BE2C (cell line): Measurements from ENCODE around the gene CLOCK.

ENCODE experiments used
- DNase-seq: peaks from one replicate; pipeline ENCODE4 v3.0.0-alpha.2; 2020
- H3K27me3 ChIP-seq: fragments of 250-450 bp; sonication (Bioruptor Pico); 2 replicates; pipeline ENCODE4 v1.5.1; 2020; ENCODE audit warnings: mild to moderate bottlenecking
- H3K36me3 ChIP-seq: fragments of 250-450 bp; sonication (Bioruptor Pico); 2 replicates; pipeline ENCODE4 v1.5.1; 2020; ENCODE audit warnings: mild to moderate bottlenecking
- H3K4me1 ChIP-seq: fragments of 250-450 bp; sonication (Bioruptor Pico); 2 replicates; pipeline ENCODE4 v1.5.1; 2020
- H3K4me3 ChIP-seq: 2 replicates; pipeline ENCODE4 v1.5.1; 2011; ENCODE audit warnings: low read depth, low read length
- H3K9me3 ChIP-seq: fragments of 250-450 bp; sonication (Bioruptor Pico); 2 replicates; pipeline ENCODE4 v1.5.1; 2020
- TF ChIP-seq, protein P1 (sequence below): IDR thresholded peaks from 2 replicates; pipeline ENCODE4 v1.5.1; 2012; ENCODE audit warnings: mild to moderate bottlenecking, low read depth, low read length

The CLOCK gene

DNA sequence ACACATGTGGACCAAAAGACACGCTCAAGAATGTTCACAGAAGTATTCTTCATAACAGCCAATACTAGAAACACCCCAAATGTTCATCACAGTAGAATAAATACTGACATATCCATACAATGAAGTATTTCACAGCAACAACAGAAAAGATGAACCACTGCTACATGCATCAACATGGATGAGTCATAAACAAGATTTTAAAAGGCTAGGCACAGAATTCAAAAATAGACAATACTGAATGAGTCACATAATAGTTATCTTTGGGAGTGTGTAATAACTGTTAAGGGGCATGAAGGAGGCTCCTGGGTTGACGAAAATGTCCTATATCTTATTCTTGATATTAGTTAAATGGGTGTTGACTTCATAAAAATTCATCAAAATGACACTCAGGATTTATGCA is 43.5 kb downstream of the CLOCK start:
- H3K9me3 ChIP-seq, result no peaks in the 10 kb centered on the region
- H3K27me3 ChIP-seq, result no peaks in the 10 kb centered on the region
- TF ChIP-seq, protein P1, sequence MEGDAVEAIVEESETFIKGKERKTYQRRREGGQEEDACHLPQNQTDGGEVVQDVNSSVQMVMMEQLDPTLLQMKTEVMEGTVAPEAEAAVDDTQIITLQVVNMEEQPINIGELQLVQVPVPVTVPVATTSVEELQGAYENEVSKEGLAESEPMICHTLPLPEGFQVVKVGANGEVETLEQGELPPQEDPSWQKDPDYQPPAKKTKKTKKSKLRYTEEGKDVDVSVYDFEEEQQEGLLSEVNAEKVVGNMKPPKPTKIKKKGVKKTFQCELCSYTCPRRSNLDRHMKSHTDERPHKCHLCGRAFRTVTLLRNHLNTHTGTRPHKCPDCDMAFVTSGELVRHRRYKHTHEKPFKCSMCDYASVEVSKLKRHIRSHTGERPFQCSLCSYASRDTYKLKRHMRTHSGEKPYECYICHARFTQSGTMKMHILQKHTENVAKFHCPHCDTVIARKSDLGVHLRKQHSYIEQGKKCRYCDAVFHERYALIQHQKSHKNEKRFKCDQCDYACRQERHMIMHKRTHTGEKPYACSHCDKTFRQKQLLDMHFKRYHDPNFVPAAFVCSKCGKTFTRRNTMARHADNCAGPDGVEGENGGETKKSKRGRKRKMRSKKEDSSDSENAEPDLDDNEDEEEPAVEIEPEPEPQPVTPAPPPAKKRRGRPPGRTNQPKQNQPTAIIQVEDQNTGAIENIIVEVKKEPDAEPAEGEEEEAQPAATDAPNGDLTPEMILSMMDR, result no peak
- no peaks in the 10 kb centered on the region; the same call in 1 of the 2 replicates for H3K36me3 ChIP-seq
- no peak for DNase-seq
- H3K4me1 ChIP-seq, result 0 out of 2 replicates have a peak, but pooled peaks cover 3% of the 10 kb centered on the region
- no peak overlapping the region for H3K4me3 ChIP-seq

DNA sequence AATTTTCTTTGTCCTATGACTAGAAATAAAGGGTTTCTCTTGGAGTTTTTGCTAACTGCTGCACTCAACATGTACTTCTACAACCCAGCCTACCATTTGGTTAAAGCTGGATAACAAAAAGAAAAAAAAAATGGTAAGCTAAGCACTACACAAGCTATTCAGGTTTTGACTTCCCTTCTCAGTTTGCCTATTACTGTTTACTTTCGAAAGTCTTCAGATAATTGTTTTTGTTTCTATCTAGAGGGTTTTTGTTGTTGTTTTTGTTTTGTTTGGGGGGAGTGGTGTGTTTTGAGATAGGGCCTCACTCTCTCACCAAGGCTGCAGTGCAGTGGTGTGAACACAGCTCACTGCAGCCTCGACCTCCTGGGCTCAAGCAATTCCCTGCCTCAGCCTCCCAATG is 46.6 kb downstream of the CLOCK start:
- Histone ChIP-seq H3K4me1 (peaks cover 3% of the 10 kb centered on the region; the same call in 1 of the 2 replicates), H3K9me3 (no peaks in the 10 kb centered on the region), H3K27me3 (no peaks in the 10 kb centered on the region), H3K4me3 (no peak overlapping the region), H3K36me3 (no peaks in the 10 kb centered on the region)
- TF ChIP-seq, protein P1, result no peak
- no peak for DNase-seq

DNA sequence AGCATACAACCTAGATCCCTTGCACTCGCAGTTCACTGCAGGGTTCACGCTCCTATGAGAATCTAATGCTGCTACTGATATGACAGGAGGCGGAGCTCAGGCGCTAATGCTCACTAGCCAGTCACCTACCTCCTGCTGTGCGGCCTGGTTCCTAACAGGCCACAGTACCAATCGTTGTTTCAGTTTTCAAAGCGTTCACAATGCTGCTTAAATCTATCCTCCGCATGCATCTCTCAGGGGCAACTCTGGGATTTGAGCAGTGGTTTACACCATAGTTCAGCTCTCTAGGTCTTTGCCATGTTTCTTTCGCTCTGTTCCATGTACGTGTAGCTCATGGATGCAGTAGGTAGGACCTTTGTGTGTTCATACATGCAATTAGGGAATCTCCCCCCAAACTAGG is 47.2 kb downstream of the CLOCK start:
- no peaks in the 10 kb centered on the region for H3K27me3 ChIP-seq
- no peaks in the 10 kb centered on the region for H3K9me3 ChIP-seq
- no peaks in the 10 kb centered on the region for H3K36me3 ChIP-seq
- TF ChIP-seq, protein P1, result no peak
- peaks cover 3% of the 10 kb centered on the region; the same call in 1 of the 2 replicates for H3K4me1 ChIP-seq
- no peak overlapping the region for H3K4me3 ChIP-seq
- DNase-seq, result no peak

DNA sequence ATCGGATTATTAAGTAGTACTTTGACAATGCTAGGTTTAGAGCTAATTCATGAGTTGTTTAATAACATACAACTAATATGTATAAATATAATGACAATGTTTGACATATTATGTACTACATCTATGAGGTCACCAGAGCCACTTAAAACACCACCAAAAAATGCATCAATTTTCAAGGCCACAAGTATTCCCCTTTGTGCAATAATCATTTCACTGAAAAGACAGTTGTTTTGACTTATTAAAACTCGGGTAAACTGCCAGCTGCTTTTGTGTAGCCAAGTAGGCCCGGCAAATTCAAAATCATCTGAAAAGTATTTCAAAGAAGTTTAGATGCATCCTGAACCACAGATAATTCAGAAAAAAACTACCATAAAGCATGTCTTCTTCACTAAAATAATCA is 48.7 kb downstream of the CLOCK start:
- TF ChIP-seq, protein P1, result no peak
- no peak for DNase-seq
- H3K27me3 ChIP-seq, result no peaks in the 10 kb centered on the region
- H3K4me3 ChIP-seq, result no peak overlapping the region
- H3K4me1 ChIP-seq, result peaks cover 3% of the 10 kb centered on the region; the same call in 1 of the 2 replicates
- no peaks in the 10 kb centered on the region for H3K9me3 ChIP-seq
- no peaks in the 10 kb centered on the region for H3K36me3 ChIP-seq

DNA sequence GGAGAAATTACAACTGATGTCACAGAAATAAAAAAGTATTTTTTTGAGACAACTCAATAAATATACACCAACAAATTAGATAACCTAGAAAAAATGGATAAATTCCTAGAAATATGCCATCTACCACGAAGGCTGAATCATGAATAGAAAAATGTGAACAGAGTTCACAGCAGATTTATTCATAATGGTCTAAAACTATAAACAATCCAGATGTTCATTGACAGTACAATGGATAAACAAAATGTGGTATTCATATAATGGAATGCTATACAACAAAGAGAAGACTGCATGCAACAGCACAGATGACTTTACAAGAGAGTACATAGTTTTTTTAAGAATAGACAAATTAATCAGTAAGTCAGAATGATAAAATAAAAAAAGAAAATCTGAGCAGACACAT is 55.2 kb downstream of the CLOCK start:
- H3K4me1 ChIP-seq, result no peaks in the 10 kb centered on the region
- H3K4me3 ChIP-seq, result no peak overlapping the region
- TF ChIP-seq, protein P1, result no peak
- DNase-seq, result no peak
- H3K27me3 ChIP-seq, result no peaks in the 10 kb centered on the region
- H3K36me3 ChIP-seq, result peaks cover 5% of the 10 kb centered on the region
- no peaks in the 10 kb centered on the region for H3K9me3 ChIP-seq

DNA sequence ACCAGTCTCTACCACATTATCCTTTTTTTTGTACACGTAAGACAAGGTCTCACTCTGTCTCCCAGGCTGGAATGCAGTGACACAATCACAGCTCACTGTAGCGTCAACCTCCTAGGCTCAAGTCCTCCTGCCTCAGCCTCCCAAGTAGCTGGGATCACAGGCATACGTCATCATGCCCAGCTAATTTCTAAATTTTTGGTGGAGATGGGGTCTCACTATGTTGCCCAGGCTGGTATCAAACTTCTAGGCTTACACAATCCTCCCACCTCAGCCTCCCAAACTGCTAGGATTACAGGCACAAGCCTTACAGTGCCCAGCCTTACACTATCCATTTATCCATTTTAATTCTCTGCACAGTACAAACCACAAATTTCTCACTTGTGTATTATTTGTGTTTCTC is 58.0 kb downstream of the CLOCK start:
- peaks cover 9% of the 10 kb centered on the region for H3K36me3 ChIP-seq
- TF ChIP-seq, protein P1, result no peak
- no peak for DNase-seq
- no peak overlapping the region for H3K4me3 ChIP-seq
- H3K4me1 ChIP-seq, result no peaks in the 10 kb centered on the region
- H3K27me3 ChIP-seq, result no peaks in the 10 kb centered on the region
- no peaks in the 10 kb centered on the region for H3K9me3 ChIP-seq
